K562 (cell line): ENCODE data around the gene ARHGAP15.

Experiments
- NR2C1 ChIP-seq, 2 experiments: fragments of 450-650 bp; IDR thresholded peaks; 2 replicates each; pipeline ENCODE4 v1.6.1; 2017; ENCODE audit warnings: mild to moderate bottlenecking in 2 of 2, antibody characterized with exemption in 1 of 2, inconsistent platforms in 1 of 2, missing compliant biosample characterization in 1 of 2, missing genetic modification characterization in 1 of 2
- ZNF695 ChIP-seq: fragments of 450-650 bp; formaldehyde crosslinking; IDR thresholded peaks from 2 replicates; pipeline ENCODE4 v1.4.0; 2020; ENCODE audit warnings: mild to moderate bottlenecking, moderate library complexity

GRCh38 chr2:143594745-143595144, 465.5 kb downstream of the ARHGAP15 start:
- TF ChIP-seq NR2C1 (IDR thresholded peaks at IDR 0.05) (no peak), NR2C1 (tag; IDR thresholded peaks at IDR 0.05) (no peak), ZNF695 (CRISPR knock-in tag) (no peak)
